RWPE2 (cell line): ENCODE measurements around the gene MTM1.

Experiments used
- ATAC-seq: fragments of 200-7000 bp; cut with Tn5 transposase; 3 replicates; pipeline ENCODE4 v1.9.1; 2021; ENCODE audit warnings: low read depth
- DNase-seq: peaks from one replicate; pipeline ENCODE4 v3.0.0-alpha.2; 2020; ENCODE audit warnings: low spot score
- H3K27ac ChIP-seq: fragments of 450-650 bp; 2 replicates; pipeline ENCODE4 v1.5.1; 2017; ENCODE audit warnings: mild to moderate bottlenecking; ENCODE audit not compliant: poor library complexity, severe bottlenecking
- H3K27me3 ChIP-seq: fragments of 250-450 bp; sonication (Bioruptor Pico); 2 replicates; pipeline ENCODE4 v1.5.1; 2021; ENCODE audit warnings: mild to moderate bottlenecking, moderate library complexity; ENCODE audit not compliant: insufficient read depth, poor library complexity, severe bottlenecking
- H3K36me3 ChIP-seq: fragments of 250-450 bp; sonication (Bioruptor Pico); 2 replicates; pipeline ENCODE4 v1.5.1; 2020; ENCODE audit warnings: low read depth, mild to moderate bottlenecking, moderate library complexity
- H3K4me1 ChIP-seq: fragments of 250-450 bp; sonication (Bioruptor Pico); 2 replicates; pipeline ENCODE4 v1.5.1; 2021; ENCODE audit warnings: mild to moderate bottlenecking, moderate library complexity; ENCODE audit not compliant: insufficient read depth, poor library complexity, severe bottlenecking
- H3K4me3 ChIP-seq: fragments of 250-450 bp; sonication (Bioruptor Pico); 2 replicates; pipeline ENCODE4 v1.5.1; 2021; ENCODE audit warnings: mild to moderate bottlenecking, moderate library complexity; ENCODE audit not compliant: severe bottlenecking
- H3K9me3 ChIP-seq: fragments of 250-450 bp; sonication (Bioruptor Pico); 2 replicates; pipeline ENCODE4 v1.5.1; 2021; ENCODE audit warnings: mild to moderate bottlenecking, moderate library complexity; ENCODE audit not compliant: severe bottlenecking
- CTCF ChIP-seq: fragments of 450-650 bp; IDR thresholded peaks from one replicate; pipeline ENCODE4 v1.5.1; 2017; ENCODE audit warnings: mild to moderate bottlenecking, moderate library complexity; ENCODE audit not compliant: poor library complexity, severe bottlenecking

The MTM1 gene

GRCh38 chrX:150676221-150676620, 107.8 kb downstream of the MTM1 start:
- no peak for TF ChIP-seq CTCF
- H3K27me3 ChIP-seq: no peaks in the 10 kb centered on the region
- H3K4me1 ChIP-seq: no peaks in the 10 kb centered on the region
- DNase-seq (no peak), ATAC-seq (no peak)
- H3K36me3 ChIP-seq: no peaks in the 10 kb centered on the region
- H3K9me3 ChIP-seq: no peaks in the 10 kb centered on the region
- H3K27ac ChIP-seq: no peak overlapping the region
- H3K4me3 ChIP-seq: no peak overlapping the region

- Histone ChIP-seq H3K4me1 (no peaks in the 10 kb centered on the region), H3K9me3 (no peaks in the 10 kb centered on the region), H3K36me3 (no peaks in the 10 kb centered on the region), H3K27ac (no peak overlapping the region), H3K27me3 (no peaks in the 10 kb centered on the region), H3K4me3 (no peak overlapping the region)
- no peak for DNase-seq
- TF ChIP-seq CTCF: peak; percentile 51
- ATAC-seq: peak; percentile 71
Measured at GRCh38 chrX:150680974-150681373, 112.6 kb downstream of the MTM1 start.

GRCh38 chrX:150683112-150683511, 114.7 kb downstream of the MTM1 start:
- no peaks in the 10 kb centered on the region for H3K4me1 ChIP-seq
- no peak overlapping the region for H3K27ac ChIP-seq
- ATAC-seq: no peak
- DNase-seq: no peak
- H3K36me3 ChIP-seq: no peaks in the 10 kb centered on the region
- H3K27me3 ChIP-seq: no peaks in the 10 kb centered on the region
- H3K9me3 ChIP-seq: no peaks in the 10 kb centered on the region
- TF ChIP-seq CTCF: no peak
- no peak overlapping the region for H3K4me3 ChIP-seq

- DNase-seq: no peak
- H3K27ac ChIP-seq: no peak overlapping the region
- no peak for ATAC-seq
Measured at GRCh38 chrX:150683536-150684146, 115.2 kb downstream of the MTM1 start.

More at GRCh38 chrX:150683536-150684146, 115.2 kb downstream of the MTM1 start:
- H3K9me3 ChIP-seq: no peaks in the 10 kb centered on the region
- H3K36me3 ChIP-seq: no peaks in the 10 kb centered on the region
- peak; percentile 63 for TF ChIP-seq CTCF
- H3K4me3 ChIP-seq: no peak overlapping the region
- H3K27me3 ChIP-seq: no peaks in the 10 kb centered on the region
- H3K4me1 ChIP-seq: peaks cover 3% of the 10 kb centered on the region
